ENCODE results near the gene PRKCH.

PRKCH gene

GRCh38 chr14:61598980-61599379 lies 277.6 kb downstream of the PRKCH start:
- DNase-seq = no peak
- TF ChIP-seq POLR2A (IDR thresholded peaks at IDR 0.05; ENCODE audit: low read length) (no peak), GATA1 (IDR thresholded peaks at IDR 0.05; ENCODE audit: low read depth, low read length) (no peak)

GRCh38 chr14:61599942-61600341 lies 278.6 kb downstream of the PRKCH start:
- no peak for DNase-seq
- TF ChIP-seq GATA1 (IDR thresholded peaks at IDR 0.05; ENCODE audit: low read depth, low read length) (no peak), POLR2A (IDR thresholded peaks at IDR 0.05; ENCODE audit: low read length) (no peak)
